ENCODE results near the gene ZFP62.

- no peak for TF ChIP-seq CTCF (IDR thresholded peaks at IDR 0.05; ENCODE audit: insufficient read depth, low read length, poor library complexity, severe bottlenecking)
- no peak for TF ChIP-seq EZH2phosphoT487 (conservative IDR thresholded peaks at IDR 0.05; ENCODE audit: low read length)
Measured at GRCh38 chr5:180818677-180819341, 42.3 kb downstream of the ZFP62 start.
